KBM-7 (cell line): ENCODE results near the gene STH.

Experiments
- DNase-seq: peaks from one replicate; pipeline ENCODE4 v3.0.0-alpha.2; 2015
- in situ Hi-C: fragments of 300-500 bp; cut with MboI; formaldehyde crosslinking; loops from 2 replicates; pipeline ENCODE4 v1.14.3; 2020; ENCODE audit warnings: low sequenced_read_pairs, low pct_unique_long_range_greater_than_20kb, mixed read lengths

Gene STH

GRCh38 chr17:45980855-45981254 lies 18.2 kb upstream of the STH start:
- in situ Hi-C loops: loop anchor here (25.0 kb wide), 1 partner anchor 831 kb away; the partner anchor contains the start of gene WNT3
- DNase-seq: no peak

- in situ Hi-C loops: loop anchor here (25.0 kb wide), 1 partner anchor 831 kb away; the partner anchor contains the start of gene WNT3
- DNase-seq: no peak
These were observed 17.7 kb upstream of the STH start for GRCh38 chr17:45981306-45981705.

GRCh38 chr17:45982791-45983613 lies 16.0 kb upstream of the STH start:
- no peak for DNase-seq
- in situ Hi-C loops: loop anchor here (25.0 kb wide), 1 partner anchor 829 kb away; the partner anchor contains the start of gene WNT3

GRCh38 chr17:45983614-45984310 lies 15.3 kb upstream of the STH start:
- in situ Hi-C loops: loop anchor here (25.0 kb wide), 1 partner anchor 829 kb away; the partner anchor contains the start of gene WNT3
- no peak for DNase-seq

GRCh38 chr17:45984368-45984767 lies 14.7 kb upstream of the STH start:
- no peak for DNase-seq
- in situ Hi-C loops: loop anchor here (25.0 kb wide), 1 partner anchor 828 kb away; the partner anchor contains the start of gene WNT3

- in situ Hi-C loops: loop anchor here (25.0 kb wide), 1 partner anchor 827 kb away; the partner anchor contains the start of gene WNT3
- no peak for DNase-seq
These were observed 13.6 kb upstream of the STH start for GRCh38 chr17:45985447-45985846.

GRCh38 chr17:45986056-45986455 lies 13.0 kb upstream of the STH start:
- no peak for DNase-seq
- in situ Hi-C loops: loop anchor here (25.0 kb wide), 1 partner anchor 826 kb away; the partner anchor contains the start of gene WNT3

- DNase-seq: no peak
- in situ Hi-C loops: loop anchor here (25.0 kb wide), 1 partner anchor 825 kb away; the partner anchor contains the start of gene WNT3
These were observed 11.3 kb upstream of the STH start for GRCh38 chr17:45987706-45988105.

GRCh38 chr17:45989759-45990158 lies 9.3 kb upstream of the STH start:
- DNase-seq: no peak
- in situ Hi-C loops: loop anchor here (25.0 kb wide), 1 partner anchor 823 kb away; the partner anchor contains the start of gene WNT3

- DNase-seq: no peak
These were observed 8.2 kb upstream of the STH start for GRCh38 chr17:45990886-45991285.

GRCh38 chr17:45991341-45991740 lies 7.7 kb upstream of the STH start:
- in situ Hi-C loops: loop anchor here (25.0 kb wide), 1 partner anchor 821 kb away; the partner anchor contains the start of gene WNT3
- DNase-seq: no peak

More at GRCh38 chr17:45990886-45991285, 8.2 kb upstream of the STH start:
- in situ Hi-C loops: loop anchor here (25.0 kb wide), 1 partner anchor 821 kb away; the partner anchor contains the start of gene WNT3

GRCh38 chr17:45992175-45992574 lies 6.9 kb upstream of the STH start:
- in situ Hi-C loops: loop anchor here (25.0 kb wide), 1 partner anchor 820 kb away; the partner anchor contains the start of gene WNT3
- DNase-seq: no peak

GRCh38 chr17:45992904-45993303 lies 6.1 kb upstream of the STH start:
- in situ Hi-C loops: loop anchor here (25.0 kb wide), 1 partner anchor 819 kb away; the partner anchor contains the start of gene WNT3
- no peak for DNase-seq

GRCh38 chr17:45993962-45994627 lies 5.0 kb upstream of the STH start:
- in situ Hi-C loops: loop anchor here (25.0 kb wide), 1 partner anchor 818 kb away; the partner anchor contains the start of gene WNT3
- no peak for DNase-seq

GRCh38 chr17:45994987-45995386 lies 4.1 kb upstream of the STH start:
- in situ Hi-C loops: loop anchor here (25.0 kb wide), 1 partner anchor 817 kb away; the partner anchor contains the start of gene WNT3
- no peak for DNase-seq

GRCh38 chr17:45995627-45996270 lies 3.3 kb upstream of the STH start:
- DNase-seq: no peak
- in situ Hi-C loops: loop anchor here (25.0 kb wide), 1 partner anchor 817 kb away; the partner anchor contains the start of gene WNT3

- no peak for DNase-seq
- in situ Hi-C loops: loop anchor here (25.0 kb wide), 1 partner anchor 816 kb away; the partner anchor contains the start of gene WNT3
These were observed 2.6 kb upstream of the STH start for GRCh38 chr17:45996282-45996937.

GRCh38 chr17:45997166-45997565 lies 1.9 kb upstream of the STH start:
- in situ Hi-C loops: loop anchor here (25.0 kb wide), 1 partner anchor 815 kb away; the partner anchor contains the start of gene WNT3
- DNase-seq: no peak
